Measurements from ENCODE around the gene INPP5A.

Gene INPP5A

DNA sequence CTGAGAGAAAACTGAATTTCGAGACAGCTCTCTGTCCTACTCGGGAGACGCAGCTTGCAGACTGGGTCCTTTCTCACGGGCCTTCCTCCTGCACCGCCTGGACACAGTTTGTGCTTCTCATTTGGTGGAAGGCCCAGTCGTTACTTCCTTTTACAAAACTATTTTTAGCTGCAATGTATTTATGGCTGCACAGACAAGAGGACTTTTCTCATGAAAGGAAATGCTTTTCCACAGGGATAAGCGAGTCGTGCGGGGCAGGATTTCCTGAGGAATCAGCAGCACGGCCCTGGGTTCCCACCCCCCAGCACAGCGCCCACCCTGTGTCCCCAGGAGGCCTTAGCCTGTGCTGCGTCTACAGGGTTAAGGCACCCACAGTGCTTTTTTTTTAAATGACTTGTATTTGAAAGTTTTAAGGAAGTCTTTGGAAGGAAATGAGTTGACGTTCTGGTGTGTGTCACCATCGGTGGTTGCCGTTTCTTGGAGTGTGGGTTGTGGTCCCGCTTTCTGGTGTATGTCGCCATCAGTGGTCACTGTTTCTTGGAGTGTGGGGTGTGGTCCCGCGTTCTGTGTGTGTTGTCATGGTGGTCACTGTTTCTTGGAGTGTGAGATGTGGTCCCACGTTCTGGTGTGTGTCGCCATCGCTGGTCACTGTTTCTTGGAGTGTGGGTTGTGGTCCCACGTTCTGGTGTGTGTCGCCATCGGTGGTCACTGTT, 50.9 kb downstream of the INPP5A start:
- TF ChIP-seq, protein P1, sequence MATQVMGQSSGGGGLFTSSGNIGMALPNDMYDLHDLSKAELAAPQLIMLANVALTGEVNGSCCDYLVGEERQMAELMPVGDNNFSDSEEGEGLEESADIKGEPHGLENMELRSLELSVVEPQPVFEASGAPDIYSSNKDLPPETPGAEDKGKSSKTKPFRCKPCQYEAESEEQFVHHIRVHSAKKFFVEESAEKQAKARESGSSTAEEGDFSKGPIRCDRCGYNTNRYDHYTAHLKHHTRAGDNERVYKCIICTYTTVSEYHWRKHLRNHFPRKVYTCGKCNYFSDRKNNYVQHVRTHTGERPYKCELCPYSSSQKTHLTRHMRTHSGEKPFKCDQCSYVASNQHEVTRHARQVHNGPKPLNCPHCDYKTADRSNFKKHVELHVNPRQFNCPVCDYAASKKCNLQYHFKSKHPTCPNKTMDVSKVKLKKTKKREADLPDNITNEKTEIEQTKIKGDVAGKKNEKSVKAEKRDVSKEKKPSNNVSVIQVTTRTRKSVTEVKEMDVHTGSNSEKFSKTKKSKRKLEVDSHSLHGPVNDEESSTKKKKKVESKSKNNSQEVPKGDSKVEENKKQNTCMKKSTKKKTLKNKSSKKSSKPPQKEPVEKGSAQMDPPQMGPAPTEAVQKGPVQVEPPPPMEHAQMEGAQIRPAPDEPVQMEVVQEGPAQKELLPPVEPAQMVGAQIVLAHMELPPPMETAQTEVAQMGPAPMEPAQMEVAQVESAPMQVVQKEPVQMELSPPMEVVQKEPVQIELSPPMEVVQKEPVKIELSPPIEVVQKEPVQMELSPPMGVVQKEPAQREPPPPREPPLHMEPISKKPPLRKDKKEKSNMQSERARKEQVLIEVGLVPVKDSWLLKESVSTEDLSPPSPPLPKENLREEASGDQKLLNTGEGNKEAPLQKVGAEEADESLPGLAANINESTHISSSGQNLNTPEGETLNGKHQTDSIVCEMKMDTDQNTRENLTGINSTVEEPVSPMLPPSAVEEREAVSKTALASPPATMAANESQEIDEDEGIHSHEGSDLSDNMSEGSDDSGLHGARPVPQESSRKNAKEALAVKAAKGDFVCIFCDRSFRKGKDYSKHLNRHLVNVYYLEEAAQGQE (IDR thresholded peaks at IDR 0.05; ENCODE audit: low read depth) = no peak
- TF ChIP-seq YY1 (IDR thresholded peaks at IDR 0.05; ENCODE audit: low read depth) = no peak
- TF ChIP-seq NFIC (IDR thresholded peaks at IDR 0.05) = no peak
- no peak for TF ChIP-seq ZBTB7A (IDR thresholded peaks at IDR 0.05; ENCODE audit: low read depth)
- TF ChIP-seq RAD21 (IDR thresholded peaks at IDR 0.05; ENCODE audit: low read depth) = no peak
- no peak for TF ChIP-seq CREB1 (IDR thresholded peaks at IDR 0.05; ENCODE audit: low read depth)
- TF ChIP-seq, protein P2, sequence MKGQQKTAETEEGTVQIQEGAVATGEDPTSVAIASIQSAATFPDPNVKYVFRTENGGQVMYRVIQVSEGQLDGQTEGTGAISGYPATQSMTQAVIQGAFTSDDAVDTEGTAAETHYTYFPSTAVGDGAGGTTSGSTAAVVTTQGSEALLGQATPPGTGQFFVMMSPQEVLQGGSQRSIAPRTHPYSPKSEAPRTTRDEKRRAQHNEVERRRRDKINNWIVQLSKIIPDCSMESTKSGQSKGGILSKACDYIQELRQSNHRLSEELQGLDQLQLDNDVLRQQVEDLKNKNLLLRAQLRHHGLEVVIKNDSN (IDR thresholded peaks at IDR 0.05) = no peak
- TF ChIP-seq TEAD4 (IDR thresholded peaks at IDR 0.05) = no peak
- TF ChIP-seq TCF12 (IDR thresholded peaks at IDR 0.05; ENCODE audit: low read depth) = no peak

DNA sequence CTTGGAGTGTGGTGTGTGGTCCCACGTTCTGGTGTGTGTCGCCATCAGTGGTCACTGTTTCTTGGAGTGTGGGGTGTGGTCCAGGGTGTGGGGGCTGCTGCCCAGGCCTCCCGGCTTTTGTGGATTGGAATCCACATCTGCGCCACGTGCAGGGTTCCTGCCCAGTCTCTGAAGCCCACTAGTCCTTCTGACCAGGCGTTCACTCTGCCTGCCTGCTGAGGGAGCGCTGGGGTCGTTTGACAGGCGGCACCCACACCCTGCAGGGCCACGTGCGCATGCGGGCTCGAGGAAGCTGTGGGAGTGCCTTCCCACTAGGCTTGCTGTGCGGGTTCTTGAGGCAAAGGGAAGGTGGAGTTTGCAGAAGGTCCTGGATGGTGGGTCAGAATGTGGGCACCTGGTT, 51.4 kb downstream of the INPP5A start:
- TF ChIP-seq, protein P1 (IDR thresholded peaks at IDR 0.05; ENCODE audit: low read depth) = no peak
- TF ChIP-seq EGR1 (IDR thresholded peaks at IDR 0.05) = no peak
- no peak for TF ChIP-seq EP300 (IDR thresholded peaks at IDR 0.05; ENCODE audit: borderline replicate concordance)
- TF ChIP-seq TCF12 (IDR thresholded peaks at IDR 0.05; ENCODE audit: low read depth) = no peak
- TF ChIP-seq, protein P3, sequence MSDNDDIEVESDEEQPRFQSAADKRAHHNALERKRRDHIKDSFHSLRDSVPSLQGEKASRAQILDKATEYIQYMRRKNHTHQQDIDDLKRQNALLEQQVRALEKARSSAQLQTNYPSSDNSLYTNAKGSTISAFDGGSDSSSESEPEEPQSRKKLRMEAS (IDR thresholded peaks at IDR 0.05) = no peak
- TF ChIP-seq NFIC (IDR thresholded peaks at IDR 0.05) = no peak
- no peak for TF ChIP-seq ZBTB7A (IDR thresholded peaks at IDR 0.05; ENCODE audit: low read depth)
- TF ChIP-seq CREB1 (IDR thresholded peaks at IDR 0.05; ENCODE audit: low read depth) = no peak
- TF ChIP-seq CEBPB (IDR thresholded peaks at IDR 0.05) = no peak
- no peak for TF ChIP-seq TAF1 (IDR thresholded peaks at IDR 0.05; ENCODE audit: low read depth)
- TF ChIP-seq FOXM1 (IDR thresholded peaks at IDR 0.05; ENCODE audit: borderline replicate concordance, low read depth) = no peak
- no peak for TF ChIP-seq TEAD4 (IDR thresholded peaks at IDR 0.05)
- TF ChIP-seq, protein P2 (IDR thresholded peaks at IDR 0.05) = no peak
- TF ChIP-seq YY1 (IDR thresholded peaks at IDR 0.05; ENCODE audit: low read depth) = no peak
- no peak for TF ChIP-seq RAD21 (IDR thresholded peaks at IDR 0.05; ENCODE audit: low read depth)

DNA sequence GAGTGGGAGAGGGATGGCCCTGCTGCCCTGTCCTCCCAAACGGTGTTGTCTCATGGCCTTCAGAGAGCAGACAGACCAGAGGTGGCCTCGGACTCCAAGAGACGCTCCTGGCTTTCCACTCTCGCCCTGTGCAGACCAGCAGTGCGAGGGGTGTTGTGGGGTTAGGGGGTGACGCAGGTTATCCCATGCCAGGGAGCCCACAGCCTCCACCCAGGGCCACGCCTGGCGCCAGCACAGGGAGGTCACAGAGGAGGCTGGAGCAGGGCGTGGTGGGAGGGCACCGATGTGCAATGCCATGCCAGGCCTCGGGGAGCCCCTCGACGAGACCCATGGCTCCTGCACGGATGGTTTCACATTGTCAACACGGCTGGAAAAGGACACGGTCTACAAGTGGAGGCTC, 52.1 kb downstream of the INPP5A start:
- TF ChIP-seq YY1 (IDR thresholded peaks at IDR 0.05; ENCODE audit: low read depth) = no peak
- TF ChIP-seq TAF1 (IDR thresholded peaks at IDR 0.05; ENCODE audit: low read depth) = no peak
- TF ChIP-seq EP300 (IDR thresholded peaks at IDR 0.05; ENCODE audit: borderline replicate concordance) = no peak
- TF ChIP-seq, protein P2 (IDR thresholded peaks at IDR 0.05) = no peak
- TF ChIP-seq, protein P3 (IDR thresholded peaks at IDR 0.05) = no peak
- no peak for TF ChIP-seq CREB1 (IDR thresholded peaks at IDR 0.05; ENCODE audit: low read depth)
- no peak for TF ChIP-seq TCF12 (IDR thresholded peaks at IDR 0.05; ENCODE audit: low read depth)
- TF ChIP-seq CEBPB (IDR thresholded peaks at IDR 0.05) = no peak
- TF ChIP-seq, protein P1 (IDR thresholded peaks at IDR 0.05; ENCODE audit: low read depth) = no peak
- TF ChIP-seq TEAD4 (IDR thresholded peaks at IDR 0.05) = no peak
- no peak for TF ChIP-seq NFIC (IDR thresholded peaks at IDR 0.05)
